ENCODE results near the gene BRSK2. TPM values are rescaled to one million over a fixed set of nuclear protein-coding genes. Genes with fewer than 3 reads are reported as not detected.

The BRSK2 gene
- total RNA-seq, 3 donors from 2014 or later (not counting 1 experiment from before 2014, with no cell fraction given), result 0.11 to 0.14 TPM; not detected in 1

DNA sequence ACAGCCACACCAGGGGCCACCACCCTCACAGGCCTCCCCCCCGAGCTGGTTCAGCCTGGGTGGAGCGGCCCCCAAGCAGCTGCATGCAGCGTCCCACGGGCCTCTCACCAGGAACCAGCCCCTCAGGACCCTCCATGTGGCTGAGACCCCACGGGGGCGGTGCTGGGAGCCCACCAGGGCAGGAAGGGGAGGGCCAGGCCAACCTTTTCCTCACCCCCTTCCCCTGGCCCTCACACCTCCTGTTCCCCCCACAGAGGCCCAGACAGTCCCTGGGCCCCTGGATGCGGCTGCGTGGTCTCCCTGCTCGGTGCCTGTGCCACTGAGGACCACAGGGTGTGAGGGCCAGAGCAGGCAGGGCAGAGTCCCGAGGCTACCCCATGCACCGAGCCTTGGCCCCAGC lies 50.3 kb downstream of the BRSK2 start:
- intact Hi-C loops (cut with micrococcal nuclease), result no loop called here
- DNase-seq (no peak), ATAC-seq (no peak)
- no peaks in the 10 kb centered on the region for H3K4me1 Mint-ChIP-seq
- WGBS (ENCODE audit: insufficient coverage), result 75% methylated on average over 11 of the region's 11 CpGs
- Histone ChIP-seq H3K9me3 (ENCODE audit: control insufficient read depth, insufficient read depth, low read length) (no peaks in the 10 kb centered on the region), H3K27ac (ENCODE audit: low read length) (no peak overlapping the region), H3K4me1 (ENCODE audit: control insufficient read depth, insufficient read depth, low read length) (no peaks in the 10 kb centered on the region), H3K4me3 (ENCODE audit: low read length) (no peak overlapping the region), H3K27me3 (ENCODE audit: control insufficient read depth, insufficient read depth, low read length) (no peaks in the 10 kb centered on the region), H3K36me3 (ENCODE audit: control insufficient read depth, insufficient read depth, low read length) (no peaks in the 10 kb centered on the region)
- TF ChIP-seq CTCF (IDR thresholded peaks at IDR 0.05), result no peak
- H3K27me3 Mint-ChIP-seq (ENCODE audit: low read depth in 2 of 2), result no peaks in the 10 kb centered on the region
- no peak overlapping the region for H3K27ac Mint-ChIP-seq
- no peak overlapping the region for H3K4me3 Mint-ChIP-seq
- no peaks in the 10 kb centered on the region for H3K36me3 Mint-ChIP-seq
- H3K9me3 Mint-ChIP-seq, result no peaks in the 10 kb centered on the region

GRCh38 chr11:1440496-1440895 lies 50.8 kb downstream of the BRSK2 start:
- ATAC-seq (no peak), DNase-seq (no peak)
- Histone ChIP-seq H3K4me1 (ENCODE audit: control insufficient read depth, insufficient read depth, low read length) (no peaks in the 10 kb centered on the region), H3K27ac (ENCODE audit: low read length) (no peak overlapping the region), H3K9me3 (ENCODE audit: control insufficient read depth, insufficient read depth, low read length) (no peaks in the 10 kb centered on the region), H3K27me3 (ENCODE audit: control insufficient read depth, insufficient read depth, low read length) (no peaks in the 10 kb centered on the region), H3K4me3 (ENCODE audit: low read length) (no peak overlapping the region), H3K36me3 (ENCODE audit: control insufficient read depth, insufficient read depth, low read length) (no peaks in the 10 kb centered on the region)
- Mint-ChIP-seq H3K27ac (no peak overlapping the region), H3K4me3 (no peak overlapping the region), H3K36me3 (no peaks in the 10 kb centered on the region), H3K27me3 (ENCODE audit: low read depth in 2 of 2) (no peaks in the 10 kb centered on the region), H3K4me1 (no peaks in the 10 kb centered on the region), H3K9me3 (no peaks in the 10 kb centered on the region)
- no peak for TF ChIP-seq CTCF (IDR thresholded peaks at IDR 0.05)
- intact Hi-C loops (cut with micrococcal nuclease), result no loop called here
- 90% methylated on average over 12 of the region's 12 CpGs for WGBS (ENCODE audit: insufficient coverage)

- no peak overlapping the region for H3K4me3 ChIP-seq (ENCODE audit: low read length)
- H3K4me1 ChIP-seq (ENCODE audit: control insufficient read depth, insufficient read depth, low read length), result no peaks in the 10 kb centered on the region
- 73% methylated on average over 9 of the region's 9 CpGs for WGBS (ENCODE audit: insufficient coverage)
- ATAC-seq, result no peak
- H3K36me3 Mint-ChIP-seq, result no peaks in the 10 kb centered on the region
- intact Hi-C loops (cut with micrococcal nuclease), result no loop called here
- no peaks in the 10 kb centered on the region for H3K27me3 Mint-ChIP-seq (ENCODE audit: low read depth in 2 of 2)
- H3K4me1 Mint-ChIP-seq, result no peaks in the 10 kb centered on the region
- H3K27ac Mint-ChIP-seq, result no peak overlapping the region
- DNase-seq, result no peak
- H3K4me3 Mint-ChIP-seq, result no peak overlapping the region
- no peak for TF ChIP-seq CTCF (IDR thresholded peaks at IDR 0.05)
- no peaks in the 10 kb centered on the region for H3K9me3 Mint-ChIP-seq
- no peak overlapping the region for H3K27ac ChIP-seq (ENCODE audit: low read length)
- H3K27me3 ChIP-seq (ENCODE audit: control insufficient read depth, insufficient read depth, low read length), result no peaks in the 10 kb centered on the region
- no peaks in the 10 kb centered on the region for H3K36me3 ChIP-seq (ENCODE audit: control insufficient read depth, insufficient read depth, low read length)
- no peaks in the 10 kb centered on the region for H3K9me3 ChIP-seq (ENCODE audit: control insufficient read depth, insufficient read depth, low read length)
These were observed 52.4 kb downstream of the BRSK2 start for GRCh38 chr11:1442163-1442562.

DNA sequence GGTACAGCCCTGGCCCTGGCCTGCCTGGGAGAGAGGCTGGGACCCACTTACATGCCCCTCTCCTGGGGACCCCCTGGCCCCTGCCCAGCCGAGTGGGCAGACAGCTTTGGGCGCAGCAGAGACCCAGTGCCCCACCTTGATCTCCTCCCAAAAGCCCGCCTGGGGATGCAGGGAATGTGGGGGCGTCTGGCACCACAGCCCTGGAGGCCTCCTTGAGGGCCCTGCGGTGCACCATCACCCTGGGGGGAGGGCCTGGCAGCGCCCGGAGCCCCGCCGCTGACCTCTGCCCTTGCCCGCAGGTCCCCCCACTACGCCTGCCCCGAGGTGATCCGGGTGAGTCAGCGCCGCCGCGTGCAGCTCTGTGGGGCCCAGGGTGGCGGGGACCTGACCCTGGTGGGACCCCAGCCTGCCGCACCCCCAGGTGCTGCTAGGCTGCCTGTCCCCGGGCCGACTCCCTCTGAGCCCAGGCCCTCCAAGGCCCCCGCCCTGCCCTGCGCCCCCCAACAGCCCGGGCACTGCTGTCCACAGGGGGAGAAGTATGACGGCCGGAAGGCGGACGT lies 53.2 kb downstream of the BRSK2 start:
- Histone ChIP-seq H3K27me3 (ENCODE audit: control insufficient read depth, insufficient read depth, low read length) (no peaks in the 10 kb centered on the region), H3K4me3 (ENCODE audit: low read length) (no peak overlapping the region), H3K36me3 (ENCODE audit: control insufficient read depth, insufficient read depth, low read length) (no peaks in the 10 kb centered on the region), H3K9me3 (ENCODE audit: control insufficient read depth, insufficient read depth, low read length) (no peaks in the 10 kb centered on the region), H3K4me1 (ENCODE audit: control insufficient read depth, insufficient read depth, low read length) (no peaks in the 10 kb centered on the region), H3K27ac (ENCODE audit: low read length) (no peak overlapping the region)
- no peaks in the 10 kb centered on the region for H3K4me1 Mint-ChIP-seq
- TF ChIP-seq CTCF (IDR thresholded peaks at IDR 0.05), result no peak
- no peaks in the 10 kb centered on the region for H3K27me3 Mint-ChIP-seq (ENCODE audit: low read depth in 2 of 2)
- no peak overlapping the region for H3K27ac Mint-ChIP-seq
- intact Hi-C loops (cut with micrococcal nuclease), result no loop called here
- no peaks in the 10 kb centered on the region for H3K9me3 Mint-ChIP-seq
- no peak for DNase-seq
- no peak overlapping the region for H3K4me3 Mint-ChIP-seq
- no peaks in the 10 kb centered on the region for H3K36me3 Mint-ChIP-seq
- no peak for ATAC-seq
- WGBS (ENCODE audit: insufficient coverage), result 85% methylated on average over 28 of the region's 28 CpGs

Measured in natural killer cell (primary cell).